ENCODE results near the gene RPL3.

DNA sequence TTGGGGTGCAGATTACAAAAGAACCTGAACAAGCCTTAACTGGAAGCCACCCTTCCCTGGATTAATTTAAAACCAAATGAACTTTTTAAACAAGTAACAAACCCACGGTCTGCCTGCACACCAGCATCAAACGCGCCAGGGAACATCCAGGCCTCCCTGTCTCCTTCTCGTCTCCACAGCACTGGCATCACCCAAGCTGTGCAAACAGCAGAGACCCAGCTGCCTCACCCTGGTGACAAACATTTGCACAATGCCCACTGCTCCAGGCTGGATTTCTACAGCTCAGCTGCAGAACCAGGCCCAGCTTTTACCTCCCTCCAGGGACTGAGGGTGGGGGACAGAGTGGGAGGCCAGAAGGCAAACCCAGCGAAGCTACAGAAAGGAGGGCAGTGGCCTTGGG lies 7.0 kb downstream of the RPL3 start:
- no peak for TF ChIP-seq POLR2AphosphoS5 (IDR thresholded peaks at IDR 0.05; ENCODE audit: low read depth, low read length)
- TF ChIP-seq, protein P1, sequence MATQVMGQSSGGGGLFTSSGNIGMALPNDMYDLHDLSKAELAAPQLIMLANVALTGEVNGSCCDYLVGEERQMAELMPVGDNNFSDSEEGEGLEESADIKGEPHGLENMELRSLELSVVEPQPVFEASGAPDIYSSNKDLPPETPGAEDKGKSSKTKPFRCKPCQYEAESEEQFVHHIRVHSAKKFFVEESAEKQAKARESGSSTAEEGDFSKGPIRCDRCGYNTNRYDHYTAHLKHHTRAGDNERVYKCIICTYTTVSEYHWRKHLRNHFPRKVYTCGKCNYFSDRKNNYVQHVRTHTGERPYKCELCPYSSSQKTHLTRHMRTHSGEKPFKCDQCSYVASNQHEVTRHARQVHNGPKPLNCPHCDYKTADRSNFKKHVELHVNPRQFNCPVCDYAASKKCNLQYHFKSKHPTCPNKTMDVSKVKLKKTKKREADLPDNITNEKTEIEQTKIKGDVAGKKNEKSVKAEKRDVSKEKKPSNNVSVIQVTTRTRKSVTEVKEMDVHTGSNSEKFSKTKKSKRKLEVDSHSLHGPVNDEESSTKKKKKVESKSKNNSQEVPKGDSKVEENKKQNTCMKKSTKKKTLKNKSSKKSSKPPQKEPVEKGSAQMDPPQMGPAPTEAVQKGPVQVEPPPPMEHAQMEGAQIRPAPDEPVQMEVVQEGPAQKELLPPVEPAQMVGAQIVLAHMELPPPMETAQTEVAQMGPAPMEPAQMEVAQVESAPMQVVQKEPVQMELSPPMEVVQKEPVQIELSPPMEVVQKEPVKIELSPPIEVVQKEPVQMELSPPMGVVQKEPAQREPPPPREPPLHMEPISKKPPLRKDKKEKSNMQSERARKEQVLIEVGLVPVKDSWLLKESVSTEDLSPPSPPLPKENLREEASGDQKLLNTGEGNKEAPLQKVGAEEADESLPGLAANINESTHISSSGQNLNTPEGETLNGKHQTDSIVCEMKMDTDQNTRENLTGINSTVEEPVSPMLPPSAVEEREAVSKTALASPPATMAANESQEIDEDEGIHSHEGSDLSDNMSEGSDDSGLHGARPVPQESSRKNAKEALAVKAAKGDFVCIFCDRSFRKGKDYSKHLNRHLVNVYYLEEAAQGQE (IDR thresholded peaks at IDR 0.05; ENCODE audit: insufficient read depth in 1 of 2, low read depth in 2 of 2, low read length in 2 of 2) = no peak
